Mucosa of descending colon (tissue), 3 donors: ENCODE data around the gene FKBP1B. TPM values are rescaled to one million over a fixed set of nuclear protein-coding genes. Genes with fewer than 3 reads are reported as not detected.
A peak's percentile ranks its signal among the peaks of the same experiment; 100 is the strongest.

Experiments used
- ATAC-seq: fragments of 200-7000 bp; cut with Tn5 transposase; one replicate; pipeline ENCODE4 v1.9.1; 2020; ENCODE audit warnings: mild to moderate bottlenecking, moderate library complexity
- DNase-seq, 3 donors: peaks; one replicate each; pipeline ENCODE4 v3.0.0-alpha.2; 2020
- H3K36me3 ChIP-seq: fragments of 200-600 bp; one replicate; pipeline ENCODE4 v1.8.0; 2021; ENCODE audit warnings: low read depth, mild to moderate bottlenecking
- H3K4me1 ChIP-seq: fragments of 200-600 bp; one replicate; pipeline ENCODE4 v1.8.0; 2021; ENCODE audit warnings: low read depth, mild to moderate bottlenecking
- H3K4me3 ChIP-seq: fragments of 200-600 bp; one replicate; pipeline ENCODE4 v1.8.0; 2021; ENCODE audit warnings: mild to moderate bottlenecking
- H3K9me3 ChIP-seq: fragments of 200-600 bp; one replicate; pipeline ENCODE4 v1.8.0; 2021; ENCODE audit warnings: mild to moderate bottlenecking
- CTCF ChIP-seq: fragments of 200-600 bp; IDR thresholded peaks from one replicate; pipeline ENCODE4 v1.8.0; 2022; ENCODE audit warnings: antibody characterized with exemption, mild to moderate bottlenecking
- intact Hi-C, 2 donors: fragments of 100-400 bp; cut with DNase I in 1 of 2; cut with micrococcal nuclease in 1 of 2; formaldehyde crosslinking; loops; one replicate each; pipeline versions ENCODE4 v1.11.0 to v1.11.1; 2022; cut with DNase I, micrococcal nuclease
- long read RNA-seq, 2 donors: library from polyadenylated mRNA; unstranded; transcript quantifications; one replicate each; pipeline ENCODE4 v2.0.0, GENCODE V29; 2019 to 2021
- total RNA-seq, 3 donors: library from RNA; stranded (reverse); fragmentation: NEBNext Ultra II Directional in 2 of 3; extraction: Animal tissue kit (Norgen Biotek cat#: 25700) in 2 of 3; gene quantifications; one replicate each; pipeline versions ENCODE4 v1.2.1 to v1.2.4, GENCODE V29; 2021 to 2023
- donor health status: DM: no; HTN: no; CAD: no; lungs with moderate emphysema.
- donor health status: DM: no; HTN: no; CAD: no.
- donor health status: DM: no; HTN: yes; CAD: no.

The FKBP1B gene
- total RNA-seq: 10 to 100 TPM in 1 of 3 donors, 1 to 10 TPM in 2; 7.2 to 14.7 (median 8.2) TPM
- long read RNA-seq, donor 1, partial matches to known transcripts: 0 of 7 reads
- long read RNA-seq, donor 1, other reads (novel, unspliced or antisense): 2 of 7 reads
- long read RNA-seq, donor 2, partial matches to known transcripts: 0 of 1 reads
- long read RNA-seq, donor 2, other reads (novel, unspliced or antisense): 0 of 1 reads

- H3K4me3 ChIP-seq: peak within 1 kb of the TSS; percentile 17
- intact Hi-C loops: no loop called here
- TF ChIP-seq CTCF: no peak
- no peaks in the 10 kb centered on the region for H3K9me3 ChIP-seq
- peaks cover 6% of the 10 kb centered on the region for H3K4me1 ChIP-seq
- H3K36me3 ChIP-seq: no peaks in the 10 kb centered on the region
- DNase-seq (peak; percentile 76 to 86 (median 80)), ATAC-seq (peak; percentile 73)
These were observed at the start of gene FKBP1B for GRCh38 chr2:24049485-24050021. TSS of gene FKBP1B (plus strand) at chr2:24049741. CDS start at chr2:24049850, 109 bp downstream.

GRCh38 chr2:24007693-24008092 lies 41.8 kb upstream of the FKBP1B start:
- DNase-seq (no peak), ATAC-seq (no peak)
- Histone ChIP-seq H3K9me3 (no peaks in the 10 kb centered on the region), H3K36me3 (no peaks in the 10 kb centered on the region), H3K4me1 (peaks cover 11% of the 10 kb centered on the region), H3K4me3 (no peak overlapping the region)
- no peak for TF ChIP-seq CTCF
- intact Hi-C loops: no loop called here

- Histone ChIP-seq H3K4me3 (no peak overlapping the region), H3K36me3 (no peaks in the 10 kb centered on the region), H3K4me1 (peaks cover 11% of the 10 kb centered on the region), H3K9me3 (no peaks in the 10 kb centered on the region)
- DNase-seq: no peak
- no peak for ATAC-seq
- intact Hi-C loops: no loop called here
- TF ChIP-seq CTCF: no peak
These were observed 40.7 kb upstream of the FKBP1B start for GRCh38 chr2:24008672-24009366.

- H3K4me3 ChIP-seq: no peak overlapping the region
- ATAC-seq: no peak
- no peak for TF ChIP-seq CTCF
- H3K4me1 ChIP-seq: peaks cover 11% of the 10 kb centered on the region
- intact Hi-C loops: no loop called here
- H3K9me3 ChIP-seq: no peaks in the 10 kb centered on the region
- no peaks in the 10 kb centered on the region for H3K36me3 ChIP-seq
- DNase-seq: no peak
These were observed 40.2 kb upstream of the FKBP1B start for GRCh38 chr2:24009367-24009679.

GRCh38 chr2:24009680-24010476 lies 39.7 kb upstream of the FKBP1B start, which contains the start of gene MFSD2B:
TSS of gene MFSD2B (plus strand) at chr2:24010085. CDS start at chr2:24010097, 12 bp downstream.
- H3K4me1 ChIP-seq: peaks cover 11% of the 10 kb centered on the region
- intact Hi-C loops: no loop called here
- H3K9me3 ChIP-seq: no peaks in the 10 kb centered on the region
- no peak for TF ChIP-seq CTCF
- no peaks in the 10 kb centered on the region for H3K36me3 ChIP-seq
- ATAC-seq: peak; percentile 57
- no peak within 1 kb of the TSS for H3K4me3 ChIP-seq
- no peak for DNase-seq
